Neuron (in vitro differentiated cells): ENCODE measurements around the gene TRAF3IP3.

Source experiments
- H2AFZ ChIP-seq: one replicate; pipeline ENCODE4 v1.6.1; 2013; ENCODE audit warnings: low read depth, mild to moderate bottlenecking, inconsistent platforms, low read length, moderate library complexity
- H3K27me3 ChIP-seq: one replicate; pipeline ENCODE4 v1.6.1; 2013; ENCODE audit warnings: low read length; ENCODE audit not compliant: insufficient read depth
- H3K36me3 ChIP-seq: one replicate; pipeline ENCODE4 v1.6.1; 2013; ENCODE audit warnings: low read length; ENCODE audit not compliant: insufficient read depth
- H3K4me1 ChIP-seq: one replicate; pipeline ENCODE4 v1.6.1; 2013; ENCODE audit warnings: low read length; ENCODE audit not compliant: insufficient read depth
- H3K4me3 ChIP-seq: 2 replicates; pipeline ENCODE4 v1.5.1; 2013; ENCODE audit warnings: mild to moderate bottlenecking, low read length, moderate library complexity
- H3K9me3 ChIP-seq: one replicate; pipeline ENCODE4 v1.6.1; 2013; ENCODE audit warnings: low read length

The TRAF3IP3 gene

GRCh38 chr1:209742409-209743144, 13.3 kb upstream of the TRAF3IP3 start:
- H3K9me3 ChIP-seq, result no peaks in the 10 kb centered on the region
- H3K27me3 ChIP-seq, result peaks cover 3% of the 10 kb centered on the region
- no peaks in the 10 kb centered on the region for H3K36me3 ChIP-seq
- no peak overlapping the region for H3K4me3 ChIP-seq
- H2AFZ ChIP-seq, result no peak overlapping the region
- H3K4me1 ChIP-seq, result no peaks in the 10 kb centered on the region

GRCh38 chr1:209743145-209743482, 12.7 kb upstream of the TRAF3IP3 start:
- H3K36me3 ChIP-seq, result no peaks in the 10 kb centered on the region
- no peaks in the 10 kb centered on the region for H3K4me1 ChIP-seq

GRCh38 chr1:209746451-209747165, 9.2 kb upstream of the TRAF3IP3 start:
- Histone ChIP-seq H2AFZ (no peak overlapping the region), H3K36me3 (no peaks in the 10 kb centered on the region), H3K4me1 (no peaks in the 10 kb centered on the region), H3K27me3 (no peaks in the 10 kb centered on the region), H3K9me3 (no peaks in the 10 kb centered on the region), H3K4me3 (no peak overlapping the region)

More at GRCh38 chr1:209743145-209743482, 12.7 kb upstream of the TRAF3IP3 start:
- Histone ChIP-seq H3K4me3 (no peak overlapping the region), H3K27me3 (peaks cover 3% of the 10 kb centered on the region), H3K9me3 (no peaks in the 10 kb centered on the region), H2AFZ (no peak overlapping the region)

- Histone ChIP-seq H3K36me3 (no peaks in the 10 kb centered on the region), H3K4me3 (peak overlapping the region; percentile 15), H2AFZ (no peak overlapping the region), H3K27me3 (no peaks in the 10 kb centered on the region), H3K9me3 (no peaks in the 10 kb centered on the region), H3K4me1 (no peaks in the 10 kb centered on the region)
Observed at GRCh38 chr1:209747580-209748262, 8.1 kb upstream of the TRAF3IP3 start.

GRCh38 chr1:209748620-209749019, 7.2 kb upstream of the TRAF3IP3 start:
- Histone ChIP-seq H3K27me3 (no peaks in the 10 kb centered on the region), H3K9me3 (no peaks in the 10 kb centered on the region), H3K4me3 (no peak overlapping the region), H3K4me1 (no peaks in the 10 kb centered on the region), H2AFZ (no peak overlapping the region), H3K36me3 (no peaks in the 10 kb centered on the region)

- Histone ChIP-seq H3K4me3 (no peak overlapping the region), H3K27me3 (no peaks in the 10 kb centered on the region)
Observed at GRCh38 chr1:209749205-209749604, 6.6 kb upstream of the TRAF3IP3 start.

GRCh38 chr1:209749670-209750323, 6.1 kb upstream of the TRAF3IP3 start:
- Histone ChIP-seq H3K27me3 (no peaks in the 10 kb centered on the region), H3K4me1 (no peaks in the 10 kb centered on the region), H2AFZ (no peak overlapping the region), H3K4me3 (no peak overlapping the region), H3K9me3 (no peaks in the 10 kb centered on the region), H3K36me3 (no peaks in the 10 kb centered on the region)

More at GRCh38 chr1:209749205-209749604, 6.6 kb upstream of the TRAF3IP3 start:
- H3K36me3 ChIP-seq, result no peaks in the 10 kb centered on the region
- H2AFZ ChIP-seq, result no peak overlapping the region
- H3K4me1 ChIP-seq, result no peaks in the 10 kb centered on the region
- H3K9me3 ChIP-seq, result no peaks in the 10 kb centered on the region

- Histone ChIP-seq H3K36me3 (no peaks in the 10 kb centered on the region), H3K9me3 (no peaks in the 10 kb centered on the region), H3K27me3 (no peaks in the 10 kb centered on the region), H3K4me1 (no peaks in the 10 kb centered on the region), H3K4me3 (no peak overlapping the region), H2AFZ (no peak overlapping the region)
Observed at GRCh38 chr1:209751627-209752231, 4.1 kb upstream of the TRAF3IP3 start.

GRCh38 chr1:209752890-209753289, 3.0 kb upstream of the TRAF3IP3 start:
- no peaks in the 10 kb centered on the region for H3K9me3 ChIP-seq
- H3K27me3 ChIP-seq, result no peaks in the 10 kb centered on the region
- H3K36me3 ChIP-seq, result no peaks in the 10 kb centered on the region

GRCh38 chr1:209755256-209755655, 597 bp upstream of the TRAF3IP3 start:
- Histone ChIP-seq H3K4me1 (no peaks in the 10 kb centered on the region), H2AFZ (no peak overlapping the region), H3K9me3 (no peaks in the 10 kb centered on the region), H3K27me3 (no peaks in the 10 kb centered on the region), H3K36me3 (no peaks in the 10 kb centered on the region), H3K4me3 (no peak overlapping the region)

More at GRCh38 chr1:209752890-209753289, 3.0 kb upstream of the TRAF3IP3 start:
- Histone ChIP-seq H3K4me3 (no peak overlapping the region), H2AFZ (no peak overlapping the region), H3K4me1 (no peaks in the 10 kb centered on the region)

GRCh38 chr1:209756615-209757445, 977 bp downstream of the TRAF3IP3 start:
- Histone ChIP-seq H3K9me3 (no peaks in the 10 kb centered on the region), H2AFZ (no peak overlapping the region)

GRCh38 chr1:209758400-209758799, 2.5 kb downstream of the TRAF3IP3 start:
- H3K9me3 ChIP-seq, result no peaks in the 10 kb centered on the region
- no peak overlapping the region for H3K4me3 ChIP-seq
- H3K36me3 ChIP-seq, result no peaks in the 10 kb centered on the region
- no peaks in the 10 kb centered on the region for H3K4me1 ChIP-seq
- H3K27me3 ChIP-seq, result peaks cover 4% of the 10 kb centered on the region
- no peak overlapping the region for H2AFZ ChIP-seq

More at GRCh38 chr1:209756615-209757445, 977 bp downstream of the TRAF3IP3 start:
- no peaks in the 10 kb centered on the region for H3K4me1 ChIP-seq
- H3K36me3 ChIP-seq, result no peaks in the 10 kb centered on the region
- no peak overlapping the region for H3K4me3 ChIP-seq
- peaks cover 2% of the 10 kb centered on the region for H3K27me3 ChIP-seq
